GM12891 (cell line): ENCODE results near the gene PFDN2.
A peak's percentile ranks its signal among the peaks of the same experiment; 100 is the strongest.

Experiments
- DNase-seq: peaks from one replicate; pipeline ENCODE4 v3.0.0; 2011; ENCODE audit warnings: low spot score; ENCODE audit not compliant: insufficient read length
- FAIRE-seq: peaks from 2 replicates; lab custom pipeline; 2011; peaks lifted over from hg19 to GRCh38; lab: Jason Lieb, UNC
- PAX5 ChIP-seq: IDR thresholded peaks from 2 replicates; pipeline ENCODE4 v1.6.1; 2011; ENCODE audit warnings: low read length, moderate library complexity, mild to moderate bottlenecking; ENCODE audit not compliant: insufficient read depth, severe bottlenecking
- POLR2A ChIP-seq: IDR thresholded peaks from 2 replicates; pipeline ENCODE4 v1.6.1; 2011; ENCODE audit warnings: low read depth, low read length, control low read depth
- POLR2AphosphoS5 ChIP-seq: IDR thresholded peaks from 2 replicates; pipeline ENCODE4 v1.6.1; 2011; ENCODE audit warnings: low read depth, low read length, control low read depth
- POU2F2 ChIP-seq: IDR thresholded peaks from 2 replicates; pipeline ENCODE4 v1.6.1; 2011; ENCODE audit warnings: low read depth, mild to moderate bottlenecking, control low read depth, low read length, moderate library complexity
- SPI1 ChIP-seq: IDR thresholded peaks from 2 replicates; pipeline ENCODE4 v1.6.1; 2011; ENCODE audit warnings: low read depth, low read length, control low read depth
- TAF1 ChIP-seq: IDR thresholded peaks from 2 replicates; pipeline ENCODE4 v1.6.1; 2011; ENCODE audit warnings: low read depth, low read length, control low read depth

Gene PFDN2

GRCh38 chr1:161111117-161111516 is 6.7 kb downstream of the PFDN2 start:
- TF ChIP-seq POLR2AphosphoS5 (no peak), SPI1 (no peak), PAX5 (no peak), TAF1 (no peak), POLR2A (no peak), POU2F2 (no peak)
- FAIRE-seq (no peak), DNase-seq (no peak)

DNA sequence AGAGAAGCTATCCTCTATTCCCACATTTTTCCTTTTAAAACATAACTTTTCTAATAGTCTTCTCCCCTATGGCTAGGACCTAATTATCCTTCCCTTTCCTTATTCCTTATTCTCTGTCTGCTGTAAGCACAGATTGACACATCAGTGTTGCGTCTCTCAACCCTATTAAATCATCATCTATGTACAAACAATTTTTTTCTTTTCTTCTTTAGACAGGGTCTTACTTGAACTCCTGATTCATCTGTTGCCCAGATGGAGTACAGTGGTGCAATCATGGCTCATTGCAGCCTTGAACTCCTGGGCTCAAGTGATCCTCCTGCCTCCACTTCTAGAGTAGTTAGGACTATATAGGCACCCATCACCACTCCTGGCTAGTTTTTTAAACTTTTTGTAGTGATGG is 11.4 kb downstream of the PFDN2 start:
- FAIRE-seq (no peak), DNase-seq (no peak)
- TF ChIP-seq TAF1 (no peak), SPI1 (no peak), POLR2AphosphoS5 (no peak), PAX5 (no peak), POLR2A (no peak)

- DNase-seq, result no peak
- TF ChIP-seq TAF1 (no peak), POU2F2 (no peak), PAX5 (no peak), POLR2AphosphoS5 (no peak), SPI1 (no peak)
- no peak for FAIRE-seq
Measured at GRCh38 chr1:161100556-161100955, 17.3 kb downstream of the PFDN2 start.

DNA sequence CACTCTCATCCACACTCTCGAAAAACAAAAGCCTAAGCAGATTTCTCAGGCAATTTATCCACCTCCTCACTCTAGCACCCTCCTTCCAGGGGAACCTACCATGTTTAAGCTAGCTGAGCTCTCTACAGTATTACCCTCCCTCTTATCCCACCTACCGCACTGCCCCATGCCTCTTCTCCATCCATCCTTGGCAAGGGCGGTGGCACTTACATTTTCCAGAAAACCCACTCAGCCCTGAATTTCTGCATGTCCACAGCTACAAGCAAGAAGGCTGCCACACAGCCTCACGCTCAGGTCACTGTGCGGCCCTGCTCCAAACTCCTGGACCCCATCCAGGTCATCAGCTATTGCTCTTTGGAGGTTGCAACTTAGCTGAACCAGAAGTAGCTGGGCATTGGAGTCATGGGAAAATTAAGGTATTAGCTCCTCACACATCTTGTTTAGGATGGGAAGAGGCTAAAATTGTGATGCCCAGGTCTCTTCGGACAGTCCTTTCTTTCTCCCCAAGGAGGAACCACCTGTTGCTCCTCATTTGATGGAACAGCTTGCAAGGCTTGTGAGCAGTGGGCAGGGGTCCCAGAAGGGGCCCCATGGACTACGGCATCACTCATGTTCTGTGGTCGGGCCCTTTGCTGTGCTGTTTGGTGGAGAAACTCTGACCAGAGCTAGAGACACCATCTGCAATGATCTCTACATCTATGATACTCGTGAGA is 18.6 kb downstream of the PFDN2 start:
- no peak for TF ChIP-seq PAX5
- no peak for TF ChIP-seq TAF1
- 0 out of 2 replicates have a peak, but pooled peaks have one; percentile 25 for TF ChIP-seq POLR2AphosphoS5
- TF ChIP-seq SPI1, result no peak
- DNase-seq (no peak), FAIRE-seq (no peak)

GRCh38 chr1:161098210-161099068 is 19.4 kb downstream of the PFDN2 start, which contains the start of gene KLHDC9:
Gene KLHDC9 (plus strand): TSS chr1:161098361. CDS start chr1:161098536, 175 bp downstream.
- DNase-seq (peak; percentile 94), FAIRE-seq (peak; percentile 97)
- no peak for TF ChIP-seq SPI1
- no peak for TF ChIP-seq TAF1
- no peak for TF ChIP-seq PAX5
- TF ChIP-seq POLR2AphosphoS5, result no peak
- no peak for TF ChIP-seq POLR2A
- TF ChIP-seq POU2F2, result no peak

- FAIRE-seq (no peak), DNase-seq (no peak)
- TF ChIP-seq POLR2AphosphoS5 (no peak), TAF1 (no peak), SPI1 (no peak), POLR2A (no peak), POU2F2 (no peak), PAX5 (no peak)
Measured at GRCh38 chr1:161096530-161096929, 21.3 kb downstream of the PFDN2 start.

- FAIRE-seq (peak; percentile 75), DNase-seq (no peak)
Measured at GRCh38 chr1:161096015-161096414, 21.8 kb downstream of the PFDN2 start.

GRCh38 chr1:161095230-161095629 is 22.6 kb downstream of the PFDN2 start:
- no peak for TF ChIP-seq POU2F2
- TF ChIP-seq SPI1, result no peak
- no peak for TF ChIP-seq POLR2AphosphoS5
- TF ChIP-seq TAF1, result no peak
- no peak for TF ChIP-seq POLR2A
- no peak for TF ChIP-seq PAX5
- DNase-seq, result no peak
- FAIRE-seq, result no peak

More at GRCh38 chr1:161096015-161096414, 21.8 kb downstream of the PFDN2 start:
- TF ChIP-seq SPI1, result peak; percentile 93
- TF ChIP-seq POU2F2, result peak; percentile 39; the same call in 1 of the 2 replicates
- TF ChIP-seq POLR2A, result no peak
- no peak for TF ChIP-seq TAF1

GRCh38 chr1:161094481-161094880 is 23.4 kb downstream of the PFDN2 start:
- FAIRE-seq (no peak), DNase-seq (no peak)
- TF ChIP-seq SPI1, result no peak
- no peak for TF ChIP-seq POLR2AphosphoS5
- no peak for TF ChIP-seq POU2F2
- TF ChIP-seq TAF1, result no peak
- TF ChIP-seq PAX5, result no peak
- TF ChIP-seq POLR2A, result no peak
